ENCODE results near the gene RGS16. TPM values are rescaled to one million over a fixed set of nuclear protein-coding genes. Genes with fewer than 3 reads are reported as not detected.

RGS16 gene
- total and polyA plus RNA-seq, 2 donors (not counting 1 experiment from before 2014, with no cell fraction given), result 3.3 to 11.4 TPM

DNA sequence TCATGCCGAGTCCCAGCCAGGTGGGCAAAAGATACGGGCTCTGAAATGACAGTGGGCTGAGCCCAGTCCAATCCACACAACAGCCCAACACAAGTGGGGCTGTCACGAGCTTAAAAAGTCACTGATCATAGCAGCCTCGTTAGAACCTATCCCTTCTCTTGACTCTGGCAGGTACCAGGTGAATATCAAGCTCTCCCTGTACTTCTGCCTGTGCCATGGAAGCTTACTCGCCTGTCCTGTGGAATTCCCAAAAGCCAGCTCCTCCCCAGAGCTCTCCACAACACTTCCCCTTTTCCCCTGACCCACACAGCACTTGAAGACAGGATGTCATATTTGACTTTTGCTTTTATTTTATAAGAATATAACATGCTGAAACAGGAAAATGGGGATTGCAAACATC lies 5.9 kb downstream of the RGS16 start:
- Histone ChIP-seq H3K9ac (ENCODE audit: low read length) (no peak overlapping the region), H3K4me1 (ENCODE audit: control insufficient read depth in 2 of 2, insufficient read depth in 2 of 2, low read length in 2 of 2) (peaks cover 7 to 12% of the 10 kb centered on the region in 2 donors), H3K4me2 (replicated peaks; ENCODE audit: low read depth, low read length, poor library complexity, severe bottlenecking) (no peak overlapping the region), H3K36me3 (replicated peaks in 1 of 2; ENCODE audit: control extremely low read depth in 1 of 2, control insufficient read depth in 1 of 2, extremely low read depth in 1 of 2, insufficient read depth in 2 of 2, low read length in 1 of 2) (no peaks in the 10 kb centered on the region), H3K4me3 (ENCODE audit: control extremely low read depth in 1 of 5, extremely low read depth in 1 of 5, insufficient read depth in 1 of 5, low read depth in 2 of 5, low read length in 4 of 5) (no peak overlapping the region), H3K27ac (ENCODE audit: low read length in 2 of 2) (no peak overlapping the region), H4K20me1 (ENCODE audit: control insufficient read depth, insufficient read depth, low read length, poor library complexity, severe bottlenecking) (no peaks in the 10 kb centered on the region), H3K79me2 (ENCODE audit: control insufficient read depth, insufficient read depth, low read length) (no peaks in the 10 kb centered on the region), H2AFZ (ENCODE audit: insufficient read depth, low read depth, low read length, poor library complexity, severe bottlenecking) (no peak overlapping the region), H3K9me3 (ENCODE audit: control extremely low read depth in 1 of 3, control insufficient read depth in 2 of 3, insufficient read depth in 1 of 3, low read length in 2 of 3) (no peaks in the 10 kb centered on the region), H3K27me3 (replicated peaks in 1 of 4; ENCODE audit: control extremely low read depth in 1 of 4, control insufficient read depth in 3 of 4, insufficient read depth in 4 of 4, low read length in 3 of 4) (no peaks in the 10 kb centered on the region)
- POLR2A ChIA-PET, result no interaction called here
- no peak overlapping the region for H3K4me3 Mint-ChIP-seq
- intact Hi-C loops (cut with micrococcal nuclease), result no loop called here
- CTCF ChIA-PET, result interaction anchor here (0.7 to 24.5 kb wide), 8 partner anchors 8 to 232 kb away, joined by 3 to 989 read pairs (median 3); partner anchors contain the start of genes NPL and RGS16
- H3K4me1 Mint-ChIP-seq, result peaks cover 4% of the 10 kb centered on the region
- no peak overlapping the region for H3K27ac Mint-ChIP-seq
- ATAC-seq (ENCODE audit: low read depth) (no peak), DNase-seq (no peak)
- TF ChIP-seq EZH2 (IDR thresholded peaks at IDR 0.05; ENCODE audit: borderline replicate concordance, insufficient read depth, low read depth, low read length, poor library complexity, severe bottlenecking), result no peak
- TF ChIP-seq, protein P1, sequence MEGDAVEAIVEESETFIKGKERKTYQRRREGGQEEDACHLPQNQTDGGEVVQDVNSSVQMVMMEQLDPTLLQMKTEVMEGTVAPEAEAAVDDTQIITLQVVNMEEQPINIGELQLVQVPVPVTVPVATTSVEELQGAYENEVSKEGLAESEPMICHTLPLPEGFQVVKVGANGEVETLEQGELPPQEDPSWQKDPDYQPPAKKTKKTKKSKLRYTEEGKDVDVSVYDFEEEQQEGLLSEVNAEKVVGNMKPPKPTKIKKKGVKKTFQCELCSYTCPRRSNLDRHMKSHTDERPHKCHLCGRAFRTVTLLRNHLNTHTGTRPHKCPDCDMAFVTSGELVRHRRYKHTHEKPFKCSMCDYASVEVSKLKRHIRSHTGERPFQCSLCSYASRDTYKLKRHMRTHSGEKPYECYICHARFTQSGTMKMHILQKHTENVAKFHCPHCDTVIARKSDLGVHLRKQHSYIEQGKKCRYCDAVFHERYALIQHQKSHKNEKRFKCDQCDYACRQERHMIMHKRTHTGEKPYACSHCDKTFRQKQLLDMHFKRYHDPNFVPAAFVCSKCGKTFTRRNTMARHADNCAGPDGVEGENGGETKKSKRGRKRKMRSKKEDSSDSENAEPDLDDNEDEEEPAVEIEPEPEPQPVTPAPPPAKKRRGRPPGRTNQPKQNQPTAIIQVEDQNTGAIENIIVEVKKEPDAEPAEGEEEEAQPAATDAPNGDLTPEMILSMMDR (IDR thresholded peaks at IDR 0.05), result no peak
- WGBS (ENCODE audit: insufficient coverage), result 58% methylated on average over 5 of the region's 5 CpGs
- no peaks in the 10 kb centered on the region for H3K27me3 Mint-ChIP-seq
- no peaks in the 10 kb centered on the region for H3K9me3 Mint-ChIP-seq (ENCODE audit: insufficient read depth)

DNA sequence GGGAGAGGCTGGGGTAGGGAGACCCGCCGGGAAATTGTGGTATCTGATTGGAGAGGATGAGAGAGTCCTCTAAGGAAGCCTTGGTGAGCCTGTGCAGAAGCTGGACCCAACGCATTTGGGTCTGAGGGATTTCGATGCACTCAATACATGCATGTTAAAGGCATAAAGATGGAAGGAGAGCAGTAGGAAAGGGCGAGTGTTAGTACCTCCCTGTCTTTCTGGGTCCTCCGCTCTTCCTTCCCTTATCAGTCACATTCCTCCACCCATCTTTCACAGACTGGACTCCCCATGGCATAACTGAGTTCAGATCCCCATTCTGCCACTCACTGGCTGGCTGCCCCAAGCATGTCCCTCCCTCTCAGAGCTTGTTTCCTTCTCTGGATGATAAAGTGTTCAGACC lies 7.3 kb downstream of the RGS16 start:
- H3K4me2 ChIP-seq (replicated peaks; ENCODE audit: low read depth, low read length, poor library complexity, severe bottlenecking), result no peak overlapping the region
- ATAC-seq (ENCODE audit: low read depth) (no peak), DNase-seq (no peak)
- no peak for TF ChIP-seq EZH2 (IDR thresholded peaks at IDR 0.05; ENCODE audit: borderline replicate concordance, insufficient read depth, low read depth, low read length, poor library complexity, severe bottlenecking)
- TF ChIP-seq, protein P1 (IDR thresholded peaks at IDR 0.05), result no peak
- no peaks in the 10 kb centered on the region for H3K9me3 ChIP-seq (ENCODE audit: control extremely low read depth in 1 of 3, control insufficient read depth in 2 of 3, insufficient read depth in 1 of 3, low read length in 2 of 3)
- POLR2A ChIA-PET, result no interaction called here
- intact Hi-C loops (cut with micrococcal nuclease), result no loop called here
- Mint-ChIP-seq H3K27me3 (no peaks in the 10 kb centered on the region), H3K9me3 (ENCODE audit: insufficient read depth) (no peaks in the 10 kb centered on the region), H3K27ac (no peak overlapping the region), H3K4me3 (no peak overlapping the region), H3K4me1 (peaks cover 4% of the 10 kb centered on the region)
- peaks cover 3 to 6% of the 10 kb centered on the region in 2 donors for H3K4me1 ChIP-seq (ENCODE audit: control insufficient read depth in 2 of 2, insufficient read depth in 2 of 2, low read length in 2 of 2)
- no peaks in the 10 kb centered on the region for H3K36me3 ChIP-seq (replicated peaks in 1 of 2; ENCODE audit: control extremely low read depth in 1 of 2, control insufficient read depth in 1 of 2, extremely low read depth in 1 of 2, insufficient read depth in 2 of 2, low read length in 1 of 2)
- CTCF ChIA-PET, result interaction anchor here (0.9 to 24.5 kb wide), 10 partner anchors 9 to 189 kb away, joined by 3 to 989 read pairs (median 14); partner anchors contain the start of genes NPL, RGS16 and RGSL1
- no peaks in the 10 kb centered on the region for H3K79me2 ChIP-seq (ENCODE audit: control insufficient read depth, insufficient read depth, low read length)
- WGBS (ENCODE audit: insufficient coverage), result 100% methylated on average over 4 of the region's 6 CpGs
- no peaks in the 10 kb centered on the region for H3K27me3 ChIP-seq (replicated peaks in 1 of 4; ENCODE audit: control extremely low read depth in 1 of 4, control insufficient read depth in 3 of 4, insufficient read depth in 4 of 4, low read length in 3 of 4)
- H3K4me3 ChIP-seq (ENCODE audit: control extremely low read depth in 1 of 5, extremely low read depth in 1 of 5, insufficient read depth in 1 of 5, low read depth in 2 of 5, low read length in 4 of 5), result no peak overlapping the region
- no peak overlapping the region for H3K27ac ChIP-seq (ENCODE audit: low read length in 2 of 2)
- H4K20me1 ChIP-seq (ENCODE audit: control insufficient read depth, insufficient read depth, low read length, poor library complexity, severe bottlenecking), result no peaks in the 10 kb centered on the region
- no peak overlapping the region for H2AFZ ChIP-seq (ENCODE audit: insufficient read depth, low read depth, low read length, poor library complexity, severe bottlenecking)
- H3K9ac ChIP-seq (ENCODE audit: low read length), result no peak overlapping the region
